GM18861 (cell line): Measurements from ENCODE around the gene NCKAP5.

Source experiments
- ATAC-seq: cut with Tn5 transposase; IDR thresholded peaks from one replicate; pipeline ENCODE4 v1.9.1; 2021; ENCODE audit not compliant: unreplicated experiment

Gene NCKAP5

DNA sequence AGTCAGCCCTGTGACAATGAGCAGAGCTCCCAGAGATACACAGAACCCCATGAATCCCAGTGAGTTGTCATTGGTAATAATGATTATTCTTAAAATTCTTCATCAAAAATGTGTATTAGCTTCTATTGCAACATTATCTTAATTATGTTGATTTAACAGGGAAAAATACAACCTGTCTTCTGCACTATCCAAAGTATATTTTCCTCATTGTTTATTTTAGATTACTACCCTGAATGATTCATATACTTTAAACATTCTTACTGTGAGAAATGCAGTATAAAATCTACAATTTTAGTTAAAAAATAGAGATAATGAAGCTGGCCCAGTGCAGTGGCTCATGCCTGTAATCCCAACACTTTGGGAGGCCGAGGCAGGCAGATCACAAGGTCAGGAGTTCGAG is 773.0 kb downstream of the NCKAP5 start:
- ATAC-seq = no peak

DNA sequence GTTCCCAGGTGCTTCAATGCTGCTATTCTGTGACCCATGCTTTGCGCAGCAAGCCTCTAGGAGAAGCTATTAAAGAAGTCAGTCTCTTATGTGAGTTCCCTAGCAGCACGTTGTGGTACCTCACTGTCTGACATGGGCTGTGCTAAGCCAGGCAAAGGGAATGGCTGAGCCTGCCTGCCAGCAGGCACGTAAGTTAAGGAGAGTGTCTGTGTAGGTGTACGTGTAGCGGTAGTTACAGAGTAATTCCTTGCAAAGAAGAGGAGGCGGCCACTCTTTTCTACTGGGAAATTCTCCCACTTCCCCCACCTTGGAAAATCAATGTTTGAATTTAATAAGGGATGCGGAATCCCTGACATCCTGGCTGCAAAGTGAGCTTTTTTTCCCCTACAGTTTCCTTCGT is 774.7 kb downstream of the NCKAP5 start:
- ATAC-seq = no peak

DNA sequence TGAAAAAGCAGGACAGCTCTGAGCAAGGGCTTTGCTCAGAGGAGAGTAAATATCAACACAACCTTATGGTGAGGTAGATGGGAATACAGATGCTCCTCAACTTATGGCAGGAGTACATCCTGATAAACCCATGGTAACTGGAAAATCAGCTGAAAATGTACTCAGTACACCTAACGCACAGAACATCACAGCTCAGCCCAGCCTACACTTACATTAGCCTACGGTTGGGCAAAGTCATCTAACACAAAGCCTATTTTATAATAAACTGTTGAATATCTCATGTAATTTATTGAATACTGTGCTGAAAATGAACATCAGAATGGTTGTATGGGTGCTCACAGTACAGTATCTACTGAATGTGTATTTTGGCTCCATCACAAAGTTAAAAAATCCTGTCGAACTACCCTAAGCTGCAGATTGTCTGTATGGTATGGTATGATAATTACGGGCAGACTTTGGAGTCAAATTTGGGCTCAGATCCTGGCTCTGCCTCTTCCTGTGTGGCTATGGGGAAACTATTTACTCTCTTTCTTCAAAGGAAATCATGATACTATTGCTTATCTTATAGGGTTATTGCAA is 778.0 kb downstream of the NCKAP5 start:
- no peak for ATAC-seq

DNA sequence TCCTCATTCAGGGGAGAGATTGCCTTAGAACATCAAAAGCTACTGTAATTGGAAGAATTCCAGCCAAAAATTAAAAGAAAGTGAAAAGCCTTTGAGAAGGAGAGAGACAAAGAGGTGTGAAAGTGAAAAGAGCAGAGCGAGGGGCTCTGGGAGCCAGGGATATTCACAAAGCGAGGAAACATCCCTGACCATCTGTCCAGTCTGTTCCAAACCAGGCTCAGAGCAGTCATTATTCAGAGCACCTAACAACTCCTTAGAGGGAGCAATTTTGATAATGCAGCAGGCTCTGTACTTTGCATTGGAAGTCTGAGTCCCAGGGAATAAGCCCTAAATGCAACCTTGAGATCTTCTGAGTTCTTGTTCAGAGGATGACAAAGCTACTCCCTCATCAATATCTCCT is 779.2 kb downstream of the NCKAP5 start:
- no peak for ATAC-seq

DNA sequence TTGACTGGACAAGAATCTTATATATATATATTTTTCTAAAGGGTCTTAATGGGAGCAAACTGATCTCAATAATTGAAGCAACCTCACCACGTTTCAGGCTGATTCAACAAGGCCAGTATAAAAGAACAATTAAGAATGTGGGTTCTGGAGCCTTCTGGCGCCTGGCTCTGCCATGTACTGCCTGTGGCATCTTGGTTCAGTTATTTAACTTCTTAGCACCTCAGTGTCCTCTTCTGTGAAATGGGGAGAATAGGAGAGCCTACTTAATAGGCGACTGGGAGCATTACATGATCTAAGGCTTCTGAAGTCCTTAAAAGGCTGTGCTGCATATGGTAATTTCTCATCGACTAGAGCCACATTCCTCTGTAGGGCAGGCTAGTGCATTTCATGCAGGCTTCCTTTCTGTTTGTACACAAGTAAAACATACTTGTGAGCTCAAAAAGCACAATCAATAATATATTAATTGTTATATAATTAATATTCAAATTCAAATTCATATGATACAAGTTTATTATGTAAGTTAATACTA is 779.9 kb downstream of the NCKAP5 start:
- no peak for ATAC-seq

DNA sequence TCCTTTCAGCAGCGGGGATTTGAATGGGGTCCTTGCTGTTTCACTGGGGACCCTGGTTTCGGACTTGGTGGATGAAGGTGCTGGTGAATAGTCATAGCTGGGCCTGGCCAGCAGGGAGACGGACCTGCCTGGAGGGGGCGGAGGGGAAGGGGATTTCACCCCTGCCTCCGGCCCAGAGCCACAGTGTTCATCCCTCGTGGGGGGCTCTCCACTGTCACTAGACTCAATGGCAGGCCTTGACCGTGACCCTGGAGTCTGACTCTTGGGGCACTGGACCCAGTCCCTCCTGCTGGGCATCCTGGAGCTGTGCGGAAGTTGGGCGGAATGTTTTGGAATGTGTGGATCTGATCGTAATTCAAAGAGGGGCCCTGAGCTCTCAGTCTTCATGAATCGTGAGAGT is 784.4 kb downstream of the NCKAP5 start:
- ATAC-seq = no peak

DNA sequence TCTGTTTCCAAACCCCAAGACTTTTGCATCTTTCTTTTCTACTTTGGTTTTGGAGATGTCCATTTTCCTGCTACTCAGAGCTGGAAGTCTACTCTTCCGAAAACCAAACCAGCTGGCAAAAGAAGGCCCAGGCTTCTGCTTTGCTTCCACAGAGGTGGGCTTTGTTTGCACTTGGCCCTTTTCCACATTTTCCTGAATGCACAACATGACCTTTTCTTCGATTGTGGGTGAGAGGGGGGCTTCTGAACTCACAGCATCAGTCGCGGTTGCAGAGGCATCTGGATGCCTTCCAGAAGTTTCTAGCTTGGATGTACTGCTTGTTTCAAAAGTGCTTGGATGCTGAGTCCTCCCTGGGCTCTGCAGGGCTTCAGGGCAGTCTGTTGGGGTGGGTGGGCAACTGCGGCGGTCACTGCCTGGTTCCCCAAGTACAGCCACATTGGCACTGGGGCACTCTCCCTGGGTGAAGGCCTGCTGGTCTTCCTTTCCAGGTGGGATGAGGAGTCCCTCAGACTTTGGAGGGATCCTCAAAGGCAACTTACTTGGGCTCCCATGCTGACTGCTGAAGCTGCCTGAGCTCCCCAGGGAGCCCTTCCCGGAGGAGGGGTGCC is 786.0 kb downstream of the NCKAP5 start:
- ATAC-seq = no peak

DNA sequence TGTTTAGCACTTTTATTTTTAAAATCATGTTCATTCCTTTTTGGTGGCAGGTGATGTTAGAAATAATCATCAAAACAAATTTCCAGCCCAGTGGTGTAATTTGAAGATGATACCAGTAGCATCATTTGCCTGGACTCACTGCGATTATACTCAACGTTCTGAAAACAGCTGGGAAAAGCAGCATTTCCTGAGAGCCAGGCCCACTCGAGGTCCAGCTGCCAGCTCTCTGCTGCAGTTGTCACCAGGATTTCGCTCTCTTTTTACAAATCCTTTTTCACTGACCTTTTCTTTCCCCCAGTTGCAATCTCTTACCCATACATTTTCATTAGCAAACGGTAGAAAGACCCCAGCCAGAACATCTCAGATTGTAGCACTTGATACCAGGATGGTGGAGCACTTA is 787.6 kb downstream of the NCKAP5 start:
- no peak for ATAC-seq

DNA sequence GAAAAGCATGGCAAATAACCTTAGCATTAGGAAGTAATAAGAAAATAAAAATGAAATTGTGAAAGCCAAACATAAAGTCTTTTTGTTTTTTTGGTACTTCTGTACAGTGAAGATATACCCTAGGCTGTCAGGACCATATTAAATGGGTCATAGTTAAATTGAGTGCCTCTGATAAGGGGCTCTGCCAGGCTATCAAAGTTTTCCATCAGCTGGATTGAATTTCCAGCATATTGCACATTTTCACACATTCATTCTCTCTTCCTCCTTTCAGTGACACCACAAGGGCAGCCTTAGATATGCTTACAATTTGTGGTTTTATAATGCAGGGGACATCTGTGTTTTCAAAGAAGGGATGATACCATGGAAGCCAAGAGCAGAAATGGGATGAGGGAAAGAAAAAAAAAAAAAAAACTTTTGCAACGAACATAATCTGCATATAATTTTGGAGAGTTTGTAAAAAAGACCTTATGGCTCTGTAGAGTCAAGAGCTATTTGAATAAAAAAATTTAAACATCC is 789.0 kb downstream of the NCKAP5 start:
- ATAC-seq = no peak

DNA sequence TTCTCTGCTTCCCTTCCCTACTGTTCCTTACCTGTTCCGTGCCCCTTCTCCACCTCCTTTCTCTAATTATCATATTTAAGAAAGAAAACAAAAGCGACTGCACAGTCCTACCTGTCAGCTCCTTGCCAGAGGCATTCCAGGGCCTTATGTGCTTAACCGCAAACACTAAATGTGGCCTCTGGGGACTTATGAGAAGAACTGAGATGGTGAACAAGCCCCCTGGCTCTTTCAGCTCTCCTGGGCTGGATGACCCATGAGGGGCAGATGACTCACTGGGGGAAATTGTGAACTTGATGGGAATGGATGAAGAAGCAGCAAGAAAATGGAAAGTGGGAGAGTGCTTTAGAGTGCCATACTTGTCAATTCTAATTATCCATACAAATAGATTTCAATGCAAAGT is 792.0 kb downstream of the NCKAP5 start:
- ATAC-seq = no peak

DNA sequence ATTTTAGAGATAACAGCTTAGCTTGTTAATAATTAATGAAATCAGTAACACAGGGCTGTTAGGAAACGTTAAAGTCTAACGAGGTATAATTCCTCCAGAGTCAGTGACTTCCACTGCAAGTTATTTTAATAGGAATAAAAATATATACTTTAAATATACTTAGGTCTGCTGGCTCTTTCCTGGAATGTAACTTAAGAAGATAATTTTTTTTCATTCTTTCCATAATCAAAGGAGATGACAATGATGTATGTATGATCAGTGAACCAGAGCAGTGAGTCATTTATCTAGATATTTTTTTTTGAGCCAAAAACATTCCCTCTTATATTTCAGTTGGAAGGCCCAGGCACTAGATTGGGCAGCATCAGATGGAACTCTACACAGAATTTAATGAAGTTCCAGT is 794.1 kb downstream of the NCKAP5 start:
- ATAC-seq = no peak

DNA sequence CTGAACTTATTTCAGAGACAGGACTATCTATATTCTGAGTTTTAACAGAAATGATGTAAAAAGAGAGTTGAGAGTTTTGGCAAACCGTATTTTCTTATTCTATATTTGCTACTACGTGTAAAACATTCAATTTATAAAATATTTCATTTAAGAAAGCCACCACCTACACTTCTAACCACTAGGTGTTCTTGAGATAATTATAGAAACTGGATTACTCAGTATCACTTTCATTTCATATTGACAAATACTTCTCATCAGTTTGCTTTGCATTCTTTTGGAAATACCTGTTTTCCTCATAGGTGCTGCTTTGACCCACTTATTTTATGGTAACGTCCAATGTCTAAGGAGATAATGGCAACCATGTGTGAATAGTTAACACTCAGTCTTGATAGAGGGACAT is 794.9 kb downstream of the NCKAP5 start:
- no peak for ATAC-seq

DNA sequence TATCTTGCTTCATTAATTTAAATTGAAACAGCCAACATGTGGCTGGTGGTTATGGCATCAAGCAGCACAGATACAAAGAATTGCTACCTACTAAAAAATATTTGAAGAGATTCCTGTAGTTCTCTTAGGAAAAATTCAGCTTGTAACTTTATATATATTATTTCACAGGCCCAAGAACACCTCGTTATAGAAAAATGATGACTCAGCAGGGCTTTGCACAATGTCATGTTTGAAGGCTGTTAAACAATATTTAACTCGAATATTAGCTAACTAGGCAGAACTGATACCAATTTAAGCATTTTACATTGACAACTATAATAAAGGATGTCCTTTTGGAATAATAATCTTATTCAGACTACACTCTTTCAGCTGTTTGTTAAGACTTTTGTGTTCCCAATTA is 795.9 kb downstream of the NCKAP5 start:
- no peak for ATAC-seq

DNA sequence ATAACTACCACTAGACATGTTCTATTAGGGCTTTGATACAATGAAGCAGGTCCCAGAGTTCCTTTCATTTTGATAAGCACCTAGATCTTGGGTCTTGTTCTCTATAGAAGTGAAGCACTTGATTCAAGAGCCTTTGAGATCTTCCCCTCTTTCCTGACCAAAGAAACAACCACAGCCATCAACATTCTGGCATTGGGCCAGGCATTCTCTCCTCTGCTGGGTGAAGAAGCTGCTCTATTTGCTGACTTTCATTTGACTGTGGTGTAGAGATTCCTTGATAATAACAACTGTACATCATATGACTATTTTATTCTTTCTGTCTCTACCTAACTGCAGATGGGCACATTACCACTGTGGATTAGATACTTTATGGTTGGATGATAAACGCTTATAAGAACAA is 801.7 kb downstream of the NCKAP5 start:
- no peak for ATAC-seq

DNA sequence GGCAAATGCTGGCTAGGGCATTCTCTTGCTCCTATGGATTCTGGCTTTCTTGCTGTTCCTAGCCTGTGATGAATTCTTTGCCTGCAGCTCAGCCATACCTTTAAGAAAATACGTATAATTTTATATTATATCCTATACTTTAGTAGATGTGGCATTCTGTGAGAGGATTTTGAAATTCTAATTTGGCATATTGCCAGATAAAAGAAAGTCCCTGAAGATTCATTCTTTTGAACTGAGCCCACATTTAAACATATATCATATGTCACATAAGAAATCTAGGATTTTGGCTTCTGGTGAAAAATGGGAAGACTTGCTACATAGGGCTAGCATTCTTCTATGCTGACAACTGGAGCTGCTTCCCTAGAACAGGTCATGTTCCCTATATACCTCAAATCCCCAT is 806.8 kb downstream of the NCKAP5 start:
- no peak for ATAC-seq

DNA sequence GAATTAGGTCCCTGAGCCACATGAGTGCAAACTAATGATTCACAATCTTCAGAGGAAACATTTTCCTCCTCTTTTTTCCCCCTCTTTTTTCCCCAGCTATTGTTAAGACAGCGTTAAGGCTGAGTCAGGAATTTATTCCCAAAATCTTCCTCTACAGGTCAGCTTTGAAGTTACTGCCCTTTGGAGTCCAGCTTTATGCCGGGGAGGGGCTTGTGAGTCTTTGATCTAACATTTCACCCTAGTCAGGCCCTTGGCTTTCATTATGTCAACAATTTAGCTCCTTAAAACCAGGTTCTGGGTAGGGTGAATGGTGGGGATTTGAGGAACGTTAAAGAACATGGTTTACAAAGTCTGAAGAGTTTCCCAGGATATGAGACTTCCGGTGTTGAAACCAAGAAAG is 807.3 kb downstream of the NCKAP5 start:
- no peak for ATAC-seq

DNA sequence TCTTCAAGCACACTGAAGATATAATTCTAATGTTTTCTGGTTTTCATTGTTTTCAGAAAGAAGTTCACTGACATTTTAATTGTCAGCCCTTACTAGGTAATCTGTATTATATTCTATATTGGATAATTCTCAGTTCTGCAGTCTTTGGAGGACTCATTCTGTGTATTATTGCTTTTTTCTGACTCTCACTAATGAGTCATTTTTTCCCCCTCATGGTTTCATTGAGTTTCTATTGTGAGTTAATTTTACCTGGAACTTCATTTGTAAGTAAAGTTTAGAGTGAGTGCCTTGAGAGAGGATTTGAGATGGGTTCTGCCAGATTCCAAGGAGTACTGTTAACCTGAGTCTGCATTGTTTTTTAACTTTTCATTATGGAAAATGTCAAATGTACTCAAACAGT is 807.9 kb downstream of the NCKAP5 start:
- ATAC-seq = peak; percentile 64

DNA sequence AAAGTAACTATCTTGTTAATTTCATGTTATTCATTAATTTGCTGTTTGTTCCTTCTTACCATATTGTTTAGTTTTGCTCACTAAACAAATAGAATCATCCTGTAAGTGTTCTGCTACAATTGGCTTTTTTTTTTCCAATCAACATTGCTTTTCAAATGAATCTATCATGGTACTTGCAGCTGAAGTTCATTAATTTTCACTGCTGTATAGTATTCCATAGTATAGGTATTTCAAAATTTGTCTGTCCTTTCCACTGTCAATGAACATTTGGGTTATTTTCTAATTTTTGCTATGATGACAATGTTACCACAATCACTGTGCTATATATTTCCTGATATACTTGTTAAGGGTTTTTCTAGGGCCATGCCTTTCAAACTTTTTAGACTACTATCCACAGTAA is 809.3 kb downstream of the NCKAP5 start:
- ATAC-seq = no peak

DNA sequence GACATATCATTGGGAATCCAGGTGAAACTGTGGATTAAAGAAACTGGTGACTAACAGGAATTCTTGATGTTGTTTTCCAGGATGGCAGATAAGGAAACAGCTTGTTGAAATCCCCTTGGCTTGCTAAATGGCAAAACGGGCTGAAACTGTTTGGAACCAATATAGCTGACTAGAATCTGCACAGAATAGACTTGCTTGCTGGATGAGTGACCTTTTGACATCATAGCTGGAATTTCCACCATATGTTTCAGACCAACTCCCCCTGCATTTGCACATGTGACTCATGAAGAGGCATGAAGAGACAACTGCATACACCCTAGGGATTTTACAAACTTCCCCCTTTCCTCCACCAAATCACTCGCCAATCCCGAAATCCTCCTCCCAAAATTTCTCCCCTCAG is 810.6 kb downstream of the NCKAP5 start:
- no peak for ATAC-seq

DNA sequence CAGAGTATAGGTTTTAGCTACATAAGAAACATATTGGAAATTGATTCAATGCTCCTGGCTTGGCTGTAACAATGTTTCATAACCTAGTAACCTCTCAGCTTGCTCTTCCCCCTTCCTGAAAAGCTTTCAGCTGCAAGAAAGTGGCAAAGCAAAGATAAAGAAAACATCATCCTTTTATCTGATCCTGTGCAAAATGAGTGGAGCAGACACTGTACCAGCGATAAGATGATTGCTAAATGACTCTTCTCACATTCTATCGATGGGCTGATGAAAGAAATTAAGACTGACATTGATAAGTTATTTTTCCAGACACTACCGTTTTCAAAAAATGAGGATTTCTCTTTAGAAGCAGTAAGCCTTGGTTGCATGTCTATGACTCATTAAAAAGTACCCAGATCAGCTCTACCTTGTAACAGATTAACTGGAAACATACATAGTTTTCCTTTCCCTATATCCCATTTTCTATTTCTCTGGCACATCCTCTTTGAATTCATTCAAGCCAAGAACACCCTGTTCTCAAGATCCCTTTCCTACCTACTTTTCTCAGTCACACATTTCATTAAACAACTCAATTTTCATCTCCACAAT is 811.2 kb downstream of the NCKAP5 start:
- ATAC-seq = no peak

DNA sequence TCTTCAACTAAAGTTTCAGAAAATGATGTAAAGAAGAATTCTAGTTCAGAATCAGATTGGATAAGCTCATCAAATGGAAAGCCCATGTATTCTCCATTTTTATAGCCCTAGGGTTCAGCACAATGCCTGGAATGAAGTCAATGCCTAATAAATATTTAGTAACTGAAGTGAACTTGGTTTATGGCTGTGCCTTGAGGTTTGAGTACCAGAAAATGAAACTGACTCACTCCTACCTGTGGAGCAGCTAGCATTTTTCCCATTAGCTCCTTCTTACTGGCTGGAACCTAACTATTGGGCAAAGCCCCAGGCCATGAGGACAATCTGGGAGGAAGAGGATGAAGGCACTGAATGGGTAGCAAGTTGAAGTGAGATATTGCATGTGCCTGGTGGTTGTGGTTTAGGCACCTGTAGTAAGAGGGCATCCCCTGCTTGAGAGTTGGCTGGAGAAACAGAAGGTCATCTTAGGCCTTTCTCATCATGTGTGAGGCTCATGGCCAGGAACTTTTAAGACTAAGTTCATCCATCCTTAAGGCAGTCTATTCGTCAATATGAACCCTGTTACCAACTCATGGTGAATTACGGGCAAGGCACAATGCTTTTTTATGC is 813.3 kb downstream of the NCKAP5 start:
- no peak for ATAC-seq

DNA sequence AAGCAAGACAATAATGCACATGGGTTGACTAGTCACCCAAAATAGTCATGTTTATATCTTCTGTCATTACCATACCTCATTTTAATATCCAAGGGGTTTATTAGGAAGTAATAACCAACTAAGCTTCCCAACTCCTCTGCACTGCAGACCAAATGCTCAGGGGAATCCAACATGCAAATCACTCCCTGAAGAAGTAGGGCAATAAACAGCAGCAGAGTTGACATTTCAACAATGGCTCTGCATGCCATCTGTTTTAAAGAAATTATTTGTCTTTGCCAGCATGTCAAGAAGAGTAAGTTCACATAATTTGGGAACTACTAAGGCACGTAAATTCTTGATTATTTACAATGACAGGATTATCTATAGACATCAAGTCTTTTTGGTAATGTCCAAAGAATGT is 813.9 kb downstream of the NCKAP5 start:
- ATAC-seq = no peak
